ENCODE results near the gene TMEM126A.

Gene TMEM126A

GRCh38 chr11:85619499-85619898 lies 28.3 kb upstream of the TMEM126A start:
- TF ChIP-seq TAF1 (IDR thresholded peaks at IDR 0.05; ENCODE audit: borderline replicate concordance, insufficient read depth, low read length), result no peak
- TF ChIP-seq SIN3A (IDR thresholded peaks at IDR 0.05; ENCODE audit: borderline replicate concordance, insufficient read depth, low read length), result no peak
- TF ChIP-seq FOXP2 (optimal IDR thresholded peaks at IDR 0.05; ENCODE audit: borderline replicate concordance, extremely low read depth, extremely low read length, insufficient read depth), result no peak

- no peak for TF ChIP-seq POLR2AphosphoS5 (IDR thresholded peaks at IDR 0.05; ENCODE audit: low read depth, low read length)
- no peak for TF ChIP-seq SIN3A (IDR thresholded peaks at IDR 0.05; ENCODE audit: borderline replicate concordance, insufficient read depth, low read length)
- TF ChIP-seq REST (IDR thresholded peaks at IDR 0.05; ENCODE audit: insufficient read depth in 1 of 2, low read depth in 2 of 2, low read length in 2 of 2), result no peak
- TF ChIP-seq FOXP2 (optimal IDR thresholded peaks at IDR 0.05; ENCODE audit: borderline replicate concordance, extremely low read depth, extremely low read length, insufficient read depth), result no peak
- no peak for TF ChIP-seq TAF1 (IDR thresholded peaks at IDR 0.05; ENCODE audit: borderline replicate concordance, insufficient read depth, low read length)
Measured at GRCh38 chr11:85620256-85620655, 27.5 kb upstream of the TMEM126A start.

GRCh38 chr11:85626496-85626895 lies 21.3 kb upstream of the TMEM126A start:
- TF ChIP-seq REST (IDR thresholded peaks at IDR 0.05; ENCODE audit: insufficient read depth in 1 of 2, low read depth in 2 of 2, low read length in 2 of 2) (no peak), FOXP2 (optimal IDR thresholded peaks at IDR 0.05; ENCODE audit: borderline replicate concordance, extremely low read depth, extremely low read length, insufficient read depth) (no peak), SIN3A (IDR thresholded peaks at IDR 0.05; ENCODE audit: borderline replicate concordance, insufficient read depth, low read length) (no peak), POLR2AphosphoS5 (IDR thresholded peaks at IDR 0.05; ENCODE audit: low read depth, low read length) (no peak), TAF1 (IDR thresholded peaks at IDR 0.05; ENCODE audit: borderline replicate concordance, insufficient read depth, low read length) (no peak)

- TF ChIP-seq POLR2AphosphoS5 (IDR thresholded peaks at IDR 0.05; ENCODE audit: low read depth, low read length) (no peak), TAF1 (IDR thresholded peaks at IDR 0.05; ENCODE audit: borderline replicate concordance, insufficient read depth, low read length) (no peak), SIN3A (IDR thresholded peaks at IDR 0.05; ENCODE audit: borderline replicate concordance, insufficient read depth, low read length) (no peak)
Measured at GRCh38 chr11:85627332-85627997, 20.3 kb upstream of the TMEM126A start, which contains the start of gene DLG2. TSS of gene DLG2 (minus strand) at chr11:85627344.

GRCh38 chr11:85627998-85628770 lies 19.6 kb upstream of the TMEM126A start, which contains the start of gene TMEM126B:
TSS of gene TMEM126B (plus strand) at chr11:85628593. CDS start at chr11:85628608, 15 bp downstream.
- peak; percentile 91; the same call in 1 of the 2 replicates for TF ChIP-seq TAF1 (IDR thresholded peaks at IDR 0.05; ENCODE audit: borderline replicate concordance, insufficient read depth, low read length)
- TF ChIP-seq SIN3A (IDR thresholded peaks at IDR 0.05; ENCODE audit: borderline replicate concordance, insufficient read depth, low read length), result peak; percentile 79; the same call in 1 of the 2 replicates
- TF ChIP-seq REST (IDR thresholded peaks at IDR 0.05; ENCODE audit: insufficient read depth in 1 of 2, low read depth in 2 of 2, low read length in 2 of 2), result no peak; a peak in 1 of 4 replicates
- TF ChIP-seq POLR2AphosphoS5 (IDR thresholded peaks at IDR 0.05; ENCODE audit: low read depth, low read length), result peak; percentile 97
- peak; percentile 34 for TF ChIP-seq FOXP2 (optimal IDR thresholded peaks at IDR 0.05; ENCODE audit: borderline replicate concordance, extremely low read depth, extremely low read length, insufficient read depth)

Data from PFSK-1 (cell line).